ENCODE results near the gene LMNA.

DNA sequence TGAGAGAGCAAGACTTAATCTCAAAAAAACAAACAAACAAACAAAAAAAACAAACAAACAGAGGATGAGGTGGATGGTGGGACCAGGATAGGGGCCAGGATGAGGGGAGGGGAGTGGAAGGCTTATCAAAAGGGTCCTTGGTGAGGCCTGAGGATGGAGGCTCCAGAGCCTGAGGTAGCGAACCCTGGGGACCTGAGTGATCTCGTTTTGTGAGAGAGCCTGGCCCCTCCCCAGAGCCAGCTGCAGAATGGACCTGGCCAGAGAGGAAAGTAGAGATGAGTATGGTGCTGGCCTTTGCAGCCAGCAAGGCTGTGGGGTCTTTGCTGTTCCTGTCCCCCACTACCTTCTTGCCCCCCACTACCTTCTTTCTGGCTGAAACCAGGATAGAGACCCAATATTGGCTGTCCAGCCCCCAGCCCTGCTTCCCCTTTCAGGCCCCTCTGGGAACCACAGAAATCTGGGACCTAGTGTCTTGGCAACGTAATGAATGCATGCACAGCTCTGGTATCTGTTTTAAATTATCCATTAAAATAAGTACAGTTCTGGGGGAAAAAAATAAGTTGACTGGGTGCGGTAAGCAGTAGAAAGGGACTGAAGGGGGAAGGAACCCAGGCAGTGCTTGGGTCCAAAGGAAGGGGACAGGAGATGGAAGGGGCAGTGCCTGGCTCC is 1.1 kb upstream of the LMNA start:
- no peak for TF ChIP-seq IRF3 (IDR thresholded peaks at IDR 0.05; ENCODE audit: low read depth, low read length)
- no peak for TF ChIP-seq NRF1 (IDR thresholded peaks at IDR 0.05; ENCODE audit: low read depth, low read length)
- TF ChIP-seq FOSL2 (IDR thresholded peaks at IDR 0.05; ENCODE audit: borderline replicate concordance, low read depth): no peak
- TF ChIP-seq EP300 (IDR thresholded peaks at IDR 0.05; ENCODE audit: borderline replicate concordance in 1 of 2, low read depth in 1 of 2, low read length in 1 of 2): no peak
- TF ChIP-seq CTCF (IDR thresholded peaks at IDR 0.05): no peak
- no peak for TF ChIP-seq EZH2phosphoT487 (IDR thresholded peaks at IDR 0.05; ENCODE audit: borderline replicate concordance, low read depth)
- TF ChIP-seq CHD2 (IDR thresholded peaks at IDR 0.05; ENCODE audit: low read length, partially characterized antibody): peak; percentile 33
- TF ChIP-seq, protein P1, sequence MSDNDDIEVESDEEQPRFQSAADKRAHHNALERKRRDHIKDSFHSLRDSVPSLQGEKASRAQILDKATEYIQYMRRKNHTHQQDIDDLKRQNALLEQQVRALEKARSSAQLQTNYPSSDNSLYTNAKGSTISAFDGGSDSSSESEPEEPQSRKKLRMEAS (IDR thresholded peaks at IDR 0.05; ENCODE audit: low read depth): no peak
- no peak for TF ChIP-seq JUND (IDR thresholded peaks at IDR 0.05)
- TF ChIP-seq, protein P2, sequence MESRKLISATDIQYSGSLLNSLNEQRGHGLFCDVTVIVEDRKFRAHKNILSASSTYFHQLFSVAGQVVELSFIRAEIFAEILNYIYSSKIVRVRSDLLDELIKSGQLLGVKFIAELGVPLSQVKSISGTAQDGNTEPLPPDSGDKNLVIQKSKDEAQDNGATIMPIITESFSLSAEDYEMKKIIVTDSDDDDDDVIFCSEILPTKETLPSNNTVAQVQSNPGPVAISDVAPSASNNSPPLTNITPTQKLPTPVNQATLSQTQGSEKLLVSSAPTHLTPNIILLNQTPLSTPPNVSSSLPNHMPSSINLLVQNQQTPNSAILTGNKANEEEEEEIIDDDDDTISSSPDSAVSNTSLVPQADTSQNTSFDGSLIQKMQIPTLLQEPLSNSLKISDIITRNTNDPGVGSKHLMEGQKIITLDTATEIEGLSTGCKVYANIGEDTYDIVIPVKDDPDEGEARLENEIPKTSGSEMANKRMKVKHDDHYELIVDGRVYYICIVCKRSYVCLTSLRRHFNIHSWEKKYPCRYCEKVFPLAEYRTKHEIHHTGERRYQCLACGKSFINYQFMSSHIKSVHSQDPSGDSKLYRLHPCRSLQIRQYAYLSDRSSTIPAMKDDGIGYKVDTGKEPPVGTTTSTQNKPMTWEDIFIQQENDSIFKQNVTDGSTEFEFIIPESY (IDR thresholded peaks at IDR 0.05; ENCODE audit: borderline replicate concordance, low read depth): no peak

Measured in SK-N-SH (cell line).